ENCODE results near the gene ACTR2.

DNA sequence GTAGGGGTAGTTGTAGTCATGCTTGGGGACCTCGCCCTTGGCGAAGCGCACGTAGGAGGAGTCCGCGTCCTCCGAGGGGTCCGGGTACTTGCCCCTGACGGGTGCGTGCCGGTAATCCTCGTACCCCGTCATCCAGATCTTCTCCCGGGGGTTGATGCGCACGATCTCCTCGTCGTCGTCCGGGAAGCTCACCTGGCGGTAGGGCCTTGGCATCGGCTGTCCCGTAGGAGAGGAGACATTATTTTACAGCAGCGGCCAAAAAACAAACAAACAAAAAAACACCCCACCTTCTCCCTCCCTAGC is 86.3 kb downstream of the ACTR2 start:
- TF ChIP-seq, protein P1, sequence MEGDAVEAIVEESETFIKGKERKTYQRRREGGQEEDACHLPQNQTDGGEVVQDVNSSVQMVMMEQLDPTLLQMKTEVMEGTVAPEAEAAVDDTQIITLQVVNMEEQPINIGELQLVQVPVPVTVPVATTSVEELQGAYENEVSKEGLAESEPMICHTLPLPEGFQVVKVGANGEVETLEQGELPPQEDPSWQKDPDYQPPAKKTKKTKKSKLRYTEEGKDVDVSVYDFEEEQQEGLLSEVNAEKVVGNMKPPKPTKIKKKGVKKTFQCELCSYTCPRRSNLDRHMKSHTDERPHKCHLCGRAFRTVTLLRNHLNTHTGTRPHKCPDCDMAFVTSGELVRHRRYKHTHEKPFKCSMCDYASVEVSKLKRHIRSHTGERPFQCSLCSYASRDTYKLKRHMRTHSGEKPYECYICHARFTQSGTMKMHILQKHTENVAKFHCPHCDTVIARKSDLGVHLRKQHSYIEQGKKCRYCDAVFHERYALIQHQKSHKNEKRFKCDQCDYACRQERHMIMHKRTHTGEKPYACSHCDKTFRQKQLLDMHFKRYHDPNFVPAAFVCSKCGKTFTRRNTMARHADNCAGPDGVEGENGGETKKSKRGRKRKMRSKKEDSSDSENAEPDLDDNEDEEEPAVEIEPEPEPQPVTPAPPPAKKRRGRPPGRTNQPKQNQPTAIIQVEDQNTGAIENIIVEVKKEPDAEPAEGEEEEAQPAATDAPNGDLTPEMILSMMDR (IDR thresholded peaks at IDR 0.05) = no peak
- TF ChIP-seq POLR2A (IDR thresholded peaks at IDR 0.05) (no peak), POLR2AphosphoS5 (IDR thresholded peaks at IDR 0.05) (no peak), EP300 (IDR thresholded peaks at IDR 0.05; ENCODE audit: low read depth) (no peak)
